Measurements from ENCODE around the gene NCS1. TPM values are rescaled to one million over a fixed set of nuclear protein-coding genes. Genes with fewer than 3 reads are reported as not detected.

NCS1 gene
- total RNA-seq, 1 donor from 2014 or later = 312 TPM

DNA sequence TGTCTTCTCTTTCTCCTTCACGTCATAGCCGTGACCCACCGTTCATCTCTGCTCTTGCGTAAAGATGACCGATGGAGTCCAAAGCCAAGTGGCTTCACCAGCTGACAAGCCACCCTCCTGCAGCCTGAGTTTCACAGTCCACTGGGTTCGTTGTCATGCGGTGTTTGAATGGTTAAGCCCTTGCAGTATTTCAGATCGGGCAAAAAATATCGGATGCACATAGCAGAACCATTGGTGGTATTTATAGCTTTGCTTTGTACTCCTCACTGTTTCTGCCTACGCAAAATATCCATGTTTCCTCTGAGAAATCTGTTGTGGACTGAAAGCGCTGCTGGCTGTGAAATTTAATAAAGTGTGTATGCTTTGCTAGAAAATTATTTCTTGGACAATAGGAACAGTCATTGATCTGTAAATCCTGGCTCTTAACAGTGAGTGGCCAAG lies 34.5 kb upstream of the NCS1 start:
- Mint-ChIP-seq H3K4me3 (ENCODE audit: unreplicated experiment) (peak overlapping the region; percentile 46), H3K27ac (ENCODE audit: unreplicated experiment) (peak overlapping the region; percentile 88), H3K9me3 (ENCODE audit: unreplicated experiment) (peaks cover 4% of the 10 kb centered on the region), H3K27me3 (ENCODE audit: unreplicated experiment) (no peaks in the 10 kb centered on the region), H3K36me3 (ENCODE audit: unreplicated experiment) (no peaks in the 10 kb centered on the region), H3K4me1 (ENCODE audit: low read depth, unreplicated experiment) (peaks cover 47% of the 10 kb centered on the region)
- DNase-seq = no peak
- TF ChIP-seq CTCF (IDR thresholded peaks at IDR 0.05; ENCODE audit: partially characterized antibody, unreplicated experiment) = no peak

DNA sequence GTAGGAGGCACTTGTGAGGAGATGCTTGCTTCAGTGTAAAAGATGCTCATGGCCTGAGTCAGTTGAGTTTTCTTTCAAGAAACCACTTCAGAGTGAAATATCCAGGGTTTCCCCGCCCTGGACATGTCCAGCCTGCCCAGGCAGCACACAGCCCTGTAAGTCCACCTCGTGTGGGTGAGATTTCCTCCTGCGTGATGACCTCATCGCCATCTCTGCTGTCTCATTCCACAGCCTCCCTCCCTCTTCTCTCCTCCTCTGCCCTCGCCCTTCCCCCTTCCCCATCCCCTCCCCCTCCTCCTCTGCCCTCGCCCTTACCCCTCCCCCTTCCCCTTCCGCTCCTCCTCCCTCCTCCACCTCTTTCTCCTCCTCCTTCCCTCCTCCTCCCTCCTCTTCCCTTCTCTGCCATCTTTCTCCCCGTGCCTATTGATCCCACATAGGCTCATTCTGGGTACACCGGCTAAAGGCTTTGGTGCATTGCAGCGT lies 34.0 kb upstream of the NCS1 start:
- peak; percentile 68 for DNase-seq
- Mint-ChIP-seq H3K27me3 (ENCODE audit: unreplicated experiment) (no peaks in the 10 kb centered on the region), H3K4me3 (ENCODE audit: unreplicated experiment) (peak overlapping the region; percentile 46), H3K27ac (ENCODE audit: unreplicated experiment) (peak overlapping the region; percentile 88), H3K4me1 (ENCODE audit: low read depth, unreplicated experiment) (peaks cover 45% of the 10 kb centered on the region), H3K36me3 (ENCODE audit: unreplicated experiment) (no peaks in the 10 kb centered on the region), H3K9me3 (ENCODE audit: unreplicated experiment) (peaks cover 4% of the 10 kb centered on the region)
- TF ChIP-seq CTCF (IDR thresholded peaks at IDR 0.05; ENCODE audit: partially characterized antibody, unreplicated experiment) = no peak

DNA sequence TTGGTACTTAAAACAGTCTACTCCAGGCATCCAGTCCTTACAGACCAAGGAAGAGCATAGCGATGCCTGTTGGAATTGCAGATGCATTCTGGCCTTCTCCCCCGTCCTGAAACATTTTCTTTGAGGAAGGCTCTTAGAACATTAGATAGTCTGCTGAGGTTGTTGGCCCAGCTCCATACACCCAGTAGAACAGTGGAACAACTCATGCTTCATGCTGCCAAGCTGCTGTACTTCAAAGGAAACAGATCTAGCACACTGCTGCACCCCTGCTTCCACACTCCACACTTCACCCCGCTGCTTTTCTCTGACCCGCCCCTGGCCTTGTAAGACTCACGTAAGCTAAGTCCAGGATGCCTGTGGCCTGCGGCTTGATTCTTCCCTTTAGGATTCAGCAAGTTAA lies 33.4 kb upstream of the NCS1 start:
- Mint-ChIP-seq H3K4me3 (ENCODE audit: unreplicated experiment) (peak overlapping the region; percentile 16), H3K36me3 (ENCODE audit: unreplicated experiment) (no peaks in the 10 kb centered on the region), H3K27me3 (ENCODE audit: unreplicated experiment) (no peaks in the 10 kb centered on the region), H3K4me1 (ENCODE audit: low read depth, unreplicated experiment) (peaks cover 44% of the 10 kb centered on the region), H3K9me3 (ENCODE audit: unreplicated experiment) (peaks cover 4% of the 10 kb centered on the region), H3K27ac (ENCODE audit: unreplicated experiment) (peak overlapping the region; percentile 74)
- no peak for DNase-seq
- no peak for TF ChIP-seq CTCF (IDR thresholded peaks at IDR 0.05; ENCODE audit: partially characterized antibody, unreplicated experiment)

GRCh38 chr9:130139251-130139650 lies 33.0 kb upstream of the NCS1 start:
- no peak for TF ChIP-seq CTCF (IDR thresholded peaks at IDR 0.05; ENCODE audit: partially characterized antibody, unreplicated experiment)
- Mint-ChIP-seq H3K4me1 (ENCODE audit: low read depth, unreplicated experiment) (peaks cover 44% of the 10 kb centered on the region), H3K36me3 (ENCODE audit: unreplicated experiment) (no peaks in the 10 kb centered on the region), H3K9me3 (ENCODE audit: unreplicated experiment) (peaks cover 4% of the 10 kb centered on the region), H3K27me3 (ENCODE audit: unreplicated experiment) (no peaks in the 10 kb centered on the region), H3K4me3 (ENCODE audit: unreplicated experiment) (peak overlapping the region; percentile 16), H3K27ac (ENCODE audit: unreplicated experiment) (peak overlapping the region; percentile 74)
- no peak for DNase-seq

DNA sequence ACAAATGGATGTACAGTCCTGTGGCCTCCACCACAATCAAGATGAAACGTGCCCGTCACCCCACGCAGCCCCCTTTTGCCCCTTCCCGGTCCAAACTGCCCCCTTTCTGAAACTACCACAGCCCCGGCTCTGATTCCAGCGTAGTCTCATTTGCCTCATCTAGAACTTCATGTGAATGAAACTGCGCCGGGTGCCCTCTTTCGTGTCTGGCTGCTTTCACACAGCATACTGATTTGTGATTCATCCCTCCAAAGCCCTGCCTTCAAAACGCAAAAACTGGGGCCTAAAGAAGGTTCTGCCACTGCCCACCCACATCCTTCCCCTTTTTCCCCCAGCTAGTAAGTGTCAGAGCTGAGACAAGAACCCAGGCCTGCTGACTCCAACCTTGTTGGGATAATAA lies 31.5 kb upstream of the NCS1 start:
- Mint-ChIP-seq H3K27ac (ENCODE audit: unreplicated experiment) (no peak overlapping the region), H3K27me3 (ENCODE audit: unreplicated experiment) (no peaks in the 10 kb centered on the region), H3K4me1 (ENCODE audit: low read depth, unreplicated experiment) (peaks cover 41% of the 10 kb centered on the region)

More for the DNA sequence above, 31.5 kb upstream of the NCS1 start:
- DNase-seq = no peak
- H3K4me3 Mint-ChIP-seq (ENCODE audit: unreplicated experiment) = no peak overlapping the region
- no peak for TF ChIP-seq CTCF (IDR thresholded peaks at IDR 0.05; ENCODE audit: partially characterized antibody, unreplicated experiment)
- H3K9me3 Mint-ChIP-seq (ENCODE audit: unreplicated experiment) = peaks cover 4% of the 10 kb centered on the region
- no peaks in the 10 kb centered on the region for H3K36me3 Mint-ChIP-seq (ENCODE audit: unreplicated experiment)
